ENCODE data around the gene RNF10. TPM values are rescaled to one million over a fixed set of nuclear protein-coding genes. Genes with fewer than 3 reads are reported as not detected.
A peak's percentile ranks its signal among the peaks of the same experiment; 100 is the strongest.
"Not testable (repeated sequence)": the region's sequence is repeated elsewhere in the genome, so short reads cannot be mapped to it uniquely, and the experiment has no call there.

The RNF10 gene
- total RNA-seq, 6 experiments from 2014 or later = 70.8 to 111 (median 90.2) TPM

DNA sequence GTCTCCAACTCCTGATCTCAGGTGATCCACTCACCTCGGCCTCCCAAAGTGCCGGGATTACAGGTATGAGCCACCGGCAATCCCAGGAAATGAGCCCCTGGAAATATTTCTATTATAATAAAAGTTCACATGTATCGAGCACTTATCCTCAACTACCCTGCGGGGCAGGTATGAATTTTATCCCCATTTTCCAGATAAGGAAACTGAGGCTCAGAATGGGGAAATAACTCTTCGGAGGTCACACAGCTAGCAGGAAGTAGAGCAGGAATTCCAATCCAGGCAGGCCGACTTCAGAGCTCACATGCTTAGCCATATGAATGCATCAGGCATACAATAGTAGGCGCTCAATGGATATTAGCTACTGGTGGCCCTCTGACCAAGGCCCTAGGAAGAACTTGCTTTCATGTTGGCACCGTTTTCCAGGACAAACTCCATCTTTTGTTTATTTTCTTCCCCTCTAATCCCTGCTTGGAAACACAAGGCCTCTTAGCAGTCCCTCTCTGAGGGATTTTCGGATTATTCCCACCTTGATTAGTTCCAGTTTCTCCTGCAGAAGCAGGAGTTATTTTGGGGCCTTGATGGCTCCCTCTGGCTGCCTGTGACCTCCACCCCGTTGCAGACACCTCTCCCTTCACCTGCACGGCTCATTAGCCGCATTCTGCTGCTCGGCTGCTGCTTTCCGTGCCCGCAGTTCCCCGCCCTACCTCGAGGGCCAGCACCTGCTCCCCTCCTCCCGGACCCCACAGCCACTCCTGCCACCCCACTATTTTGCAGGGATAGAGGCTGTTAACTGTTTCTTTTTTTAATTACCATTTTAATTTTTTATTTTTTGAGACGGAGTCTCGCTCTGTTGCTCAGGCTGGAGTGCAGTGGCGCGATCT is 65.8 kb downstream of the RNF10 start:
- DNase-seq (no peak), ATAC-seq (no peak)
- H3K27me3 ChIP-seq = no peaks in the 10 kb centered on the region
- no peaks in the 10 kb centered on the region for H3K4me1 ChIP-seq
- no peak overlapping the region for H3K27ac ChIP-seq
- no peaks in the 10 kb centered on the region for H3K36me3 ChIP-seq
- no peak overlapping the region for H3K4me3 ChIP-seq
- H3K9me3 ChIP-seq = no peaks in the 10 kb centered on the region
- 67% methylated on average over 14 of the region's 23 CpGs for WGBS (ENCODE audit: insufficient coverage, low coverage, low lambda C conversion rate, missing lambda C conversion rate)
- TF ChIP-seq POLR2A (IDR thresholded peaks at IDR 0.05) = no peak
- TF ChIP-seq, protein P1, sequence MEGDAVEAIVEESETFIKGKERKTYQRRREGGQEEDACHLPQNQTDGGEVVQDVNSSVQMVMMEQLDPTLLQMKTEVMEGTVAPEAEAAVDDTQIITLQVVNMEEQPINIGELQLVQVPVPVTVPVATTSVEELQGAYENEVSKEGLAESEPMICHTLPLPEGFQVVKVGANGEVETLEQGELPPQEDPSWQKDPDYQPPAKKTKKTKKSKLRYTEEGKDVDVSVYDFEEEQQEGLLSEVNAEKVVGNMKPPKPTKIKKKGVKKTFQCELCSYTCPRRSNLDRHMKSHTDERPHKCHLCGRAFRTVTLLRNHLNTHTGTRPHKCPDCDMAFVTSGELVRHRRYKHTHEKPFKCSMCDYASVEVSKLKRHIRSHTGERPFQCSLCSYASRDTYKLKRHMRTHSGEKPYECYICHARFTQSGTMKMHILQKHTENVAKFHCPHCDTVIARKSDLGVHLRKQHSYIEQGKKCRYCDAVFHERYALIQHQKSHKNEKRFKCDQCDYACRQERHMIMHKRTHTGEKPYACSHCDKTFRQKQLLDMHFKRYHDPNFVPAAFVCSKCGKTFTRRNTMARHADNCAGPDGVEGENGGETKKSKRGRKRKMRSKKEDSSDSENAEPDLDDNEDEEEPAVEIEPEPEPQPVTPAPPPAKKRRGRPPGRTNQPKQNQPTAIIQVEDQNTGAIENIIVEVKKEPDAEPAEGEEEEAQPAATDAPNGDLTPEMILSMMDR (IDR thresholded peaks at IDR 0.05) = no peak
- intact Hi-C loops (cut with DNase I) = no loop called here

DNA sequence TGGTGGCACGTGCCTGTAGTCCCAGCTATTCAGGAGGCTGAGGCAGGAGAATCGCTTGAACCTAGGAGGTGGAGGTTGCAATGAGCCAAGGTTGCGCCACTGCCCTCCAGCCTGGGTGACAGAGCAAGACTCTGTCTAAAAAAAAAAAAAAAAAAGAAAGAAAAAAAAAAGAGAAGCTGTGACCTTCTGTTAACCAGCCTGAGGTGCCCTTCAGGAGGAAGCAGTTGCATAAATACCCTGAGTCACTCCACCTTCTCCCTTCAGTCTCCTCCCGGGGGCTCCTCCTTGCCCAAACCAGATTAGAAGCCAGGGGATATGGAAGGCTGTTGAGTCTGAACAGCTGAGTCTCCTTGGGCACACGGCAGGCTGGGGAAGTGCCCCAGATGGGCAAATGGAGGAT is 68.3 kb downstream of the RNF10 start:
- H3K27ac ChIP-seq; H3K4me1 ChIP-seq; H3K4me3 ChIP-seq; DNase-seq; intact Hi-C loops (cut with DNase I); H3K9me3 ChIP-seq; H3K27me3 ChIP-seq; H3K36me3 ChIP-seq: not testable (repeated sequence)
- WGBS (ENCODE audit: insufficient coverage, low coverage, low lambda C conversion rate, missing lambda C conversion rate) = 52% methylated on average over 4 of the region's 5 CpGs
- peak; percentile 19 to 39 (median 33) for ATAC-seq

DNA sequence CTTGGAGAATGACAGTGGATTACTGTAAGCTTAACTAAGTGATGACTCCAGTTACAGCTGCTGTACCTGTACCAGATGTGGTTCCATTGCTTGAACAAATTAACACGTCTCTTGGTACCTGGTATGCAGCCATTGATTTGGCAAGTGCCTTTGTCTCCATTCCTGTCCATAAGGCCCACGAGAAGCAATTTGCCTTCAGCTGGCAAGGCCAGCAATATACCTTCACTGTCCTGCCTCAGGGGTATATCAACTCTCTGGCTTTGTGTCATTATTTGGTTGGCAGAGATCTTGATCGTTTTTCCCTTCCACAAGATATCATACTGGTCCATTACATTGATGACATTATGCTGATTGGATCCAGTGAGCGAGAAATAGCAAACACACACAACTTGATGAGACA is 76.4 kb downstream of the RNF10 start:
- H3K27me3 ChIP-seq = no peaks in the 10 kb centered on the region
- no peak overlapping the region for H3K4me3 ChIP-seq
- no peak for DNase-seq
- no peaks in the 10 kb centered on the region for H3K4me1 ChIP-seq
- H3K27ac ChIP-seq = no peak overlapping the region
- intact Hi-C loops (cut with DNase I) = no loop called here
- H3K9me3 ChIP-seq = no peaks in the 10 kb centered on the region
- 53% methylated on average over 2 of the region's 4 CpGs for WGBS (ENCODE audit: insufficient coverage, low coverage, low lambda C conversion rate, missing lambda C conversion rate)
- TF ChIP-seq POLR2A (IDR thresholded peaks at IDR 0.05) = no peak
- TF ChIP-seq, protein P1 (IDR thresholded peaks at IDR 0.05) = no peak
- H3K36me3 ChIP-seq = no peaks in the 10 kb centered on the region
- ATAC-seq = no peak

DNA sequence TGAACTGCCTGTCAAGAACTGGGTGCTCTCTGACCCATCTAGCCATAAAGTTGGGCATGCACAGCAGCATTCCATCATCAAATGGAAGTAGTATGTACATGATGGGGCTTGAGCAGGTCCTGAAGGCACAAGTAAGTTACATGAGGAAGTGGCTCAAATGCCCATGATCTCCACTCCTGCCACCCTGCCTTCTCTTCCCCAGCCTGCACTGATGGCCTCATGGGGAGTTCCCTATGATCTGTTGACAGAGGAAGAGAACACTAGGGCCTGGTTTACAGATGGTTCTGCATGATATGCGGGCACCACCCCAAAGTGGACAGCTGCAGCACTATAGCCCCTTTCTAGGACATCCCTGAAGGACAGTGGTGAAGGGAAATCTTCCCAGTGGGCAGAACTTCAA is 77.4 kb downstream of the RNF10 start:
- intact Hi-C loops (cut with DNase I); H3K36me3 ChIP-seq; H3K27me3 ChIP-seq; DNase-seq; ATAC-seq; H3K9me3 ChIP-seq; H3K27ac ChIP-seq; H3K4me3 ChIP-seq; H3K4me1 ChIP-seq: not testable (repeated sequence)
- WGBS (ENCODE audit: insufficient coverage, low coverage, low lambda C conversion rate, missing lambda C conversion rate) = 50% methylated on average over 1 of the region's 1 CpG

DNA sequence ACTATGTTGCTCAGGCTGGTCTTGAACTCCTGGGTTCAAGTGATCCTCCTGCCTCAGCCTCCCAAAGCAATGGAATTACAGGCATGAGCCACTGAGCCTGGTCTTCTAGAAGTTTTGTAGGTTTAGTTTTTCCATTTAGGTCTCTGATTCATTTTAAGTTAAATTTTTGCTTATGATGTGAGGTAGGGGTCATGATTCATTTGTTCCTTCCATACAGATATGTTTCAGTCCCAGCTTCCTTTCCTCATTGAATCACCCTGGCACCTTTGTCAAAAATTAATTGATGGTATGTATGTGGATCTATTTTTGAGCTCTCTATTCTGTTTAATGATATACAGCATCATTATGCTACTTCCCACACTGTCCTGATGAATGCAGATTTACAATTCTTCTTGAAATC is 80.7 kb downstream of the RNF10 start:
- TF ChIP-seq POLR2A (IDR thresholded peaks at IDR 0.05) = no peak
- TF ChIP-seq, protein P1 (IDR thresholded peaks at IDR 0.05) = no peak
- intact Hi-C loops (cut with DNase I) = no loop called here

DNA sequence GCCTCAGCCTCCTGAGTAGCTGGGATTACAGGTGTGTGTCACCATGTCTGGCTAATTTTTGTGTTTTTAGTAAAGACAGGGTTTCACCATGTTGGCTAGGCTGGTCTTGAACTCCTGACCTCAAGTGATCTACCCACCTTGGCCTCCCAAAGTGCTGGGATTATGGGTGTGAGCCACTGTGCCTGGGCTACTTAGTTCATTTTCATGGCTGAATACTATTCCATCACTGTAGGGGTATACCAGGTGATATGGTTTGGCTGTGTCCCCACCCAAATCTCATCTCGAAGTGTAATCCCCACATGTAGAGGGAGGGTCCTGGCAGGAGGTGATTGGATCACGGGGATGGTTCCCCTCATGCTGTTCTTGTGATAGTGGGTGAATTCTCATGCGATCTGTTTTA is 83.0 kb downstream of the RNF10 start:
- 63% methylated on average over 3 of the region's 3 CpGs for WGBS (ENCODE audit: insufficient coverage, low coverage, low lambda C conversion rate, missing lambda C conversion rate)
- H3K27me3 ChIP-seq; H3K4me3 ChIP-seq; H3K4me1 ChIP-seq; H3K36me3 ChIP-seq; DNase-seq; H3K27ac ChIP-seq; H3K9me3 ChIP-seq; ATAC-seq; intact Hi-C loops (cut with DNase I): not testable (repeated sequence)

More for the DNA sequence above, 80.7 kb downstream of the RNF10 start:
- Histone ChIP-seq H3K9me3 (no peaks in the 10 kb centered on the region), H3K4me1 (no peaks in the 10 kb centered on the region), H3K27me3 (no peaks in the 10 kb centered on the region), H3K27ac (no peak overlapping the region), H3K36me3 (no peaks in the 10 kb centered on the region), H3K4me3 (no peak overlapping the region)
- no peak for ATAC-seq
- DNase-seq = no peak

DNA sequence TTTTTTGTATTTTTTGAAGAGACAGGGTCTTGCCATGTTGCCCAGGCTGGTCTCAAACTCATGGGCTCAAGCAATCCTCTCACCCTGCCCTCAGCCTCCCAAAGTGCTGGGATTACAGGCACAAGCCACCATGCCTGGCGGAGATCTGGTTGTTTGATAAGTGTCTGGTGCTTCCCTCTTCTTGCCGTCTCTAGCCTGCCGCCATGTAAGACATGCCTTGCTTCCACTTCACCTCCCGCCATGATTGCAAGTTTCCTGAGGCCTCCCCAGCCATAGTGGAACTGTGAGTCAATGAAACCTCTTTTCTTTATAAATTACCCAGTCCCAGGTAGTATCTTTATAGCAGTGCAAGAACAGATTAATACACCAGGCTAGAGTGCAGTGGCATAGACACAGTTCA is 83.6 kb downstream of the RNF10 start:
- intact Hi-C loops (cut with DNase I); H3K4me1 ChIP-seq; H3K27me3 ChIP-seq; H3K36me3 ChIP-seq; H3K27ac ChIP-seq; H3K9me3 ChIP-seq; H3K4me3 ChIP-seq; ATAC-seq; DNase-seq: not testable (repeated sequence)
- 60% methylated on average over 1 of the region's 4 CpGs for WGBS (ENCODE audit: insufficient coverage, low coverage, low lambda C conversion rate, missing lambda C conversion rate)
